Neuronal stem cell (in vitro differentiated cells): Measurements from ENCODE around the gene APOB.

Source experiments
- DNase-seq: peaks from one replicate; pipeline ENCODE4 v3.0.0-alpha.2; 2013; ENCODE audit warnings: low spot score
- H2AFZ ChIP-seq: one replicate; pipeline ENCODE4 v1.6.1; 2013; ENCODE audit warnings: mild to moderate bottlenecking, low read length, inconsistent platforms
- H2AK5ac ChIP-seq: 2 replicates; pipeline ENCODE4 v1.6.1; 2013; ENCODE audit warnings: low read depth, mild to moderate bottlenecking, inconsistent platforms, low read length, moderate library complexity, mixed read lengths
- H2BK120ac ChIP-seq: 2 replicates; pipeline ENCODE4 v1.6.1; 2013; ENCODE audit warnings: low read depth, mild to moderate bottlenecking, inconsistent platforms, low read length, moderate library complexity, mixed read lengths
- H2BK12ac ChIP-seq: one replicate; pipeline ENCODE4 v1.6.1; 2013; ENCODE audit warnings: low read length, inconsistent platforms
- H2BK15ac ChIP-seq: 2 replicates; pipeline ENCODE4 v1.6.1; 2013; ENCODE audit warnings: mild to moderate bottlenecking, low read length, inconsistent platforms, mixed read lengths
- H2BK5ac ChIP-seq: one replicate; pipeline ENCODE4 v1.6.1; 2013; ENCODE audit warnings: inconsistent platforms, mild to moderate bottlenecking, low read length, moderate library complexity
- H3K14ac ChIP-seq: one replicate; pipeline ENCODE4 v1.6.1; 2013; ENCODE audit warnings: low read length, inconsistent platforms
- H3K18ac ChIP-seq: 2 replicates; pipeline ENCODE4 v1.6.1; 2013; ENCODE audit warnings: low read length, inconsistent platforms
- H3K23ac ChIP-seq: 2 replicates; pipeline ENCODE4 v1.6.1; 2013; ENCODE audit warnings: low read depth, mild to moderate bottlenecking, mixed read lengths, low read length, inconsistent platforms; ENCODE audit not compliant: poor library complexity
- H3K27ac ChIP-seq: replicated peaks from 3 replicates; pipeline ENCODE4 v1.5.1; 2013; ENCODE audit warnings: low read length, inconsistent platforms
- H3K27me3 ChIP-seq, 3 experiments: 2 replicates each; pipeline ENCODE4 v1.6.1; 2013; ENCODE audit warnings: low read length in 3 of 3, mild to moderate bottlenecking in 2 of 3, inconsistent platforms in 1 of 3, low read depth in 1 of 3, mixed read lengths in 1 of 3, moderate library complexity in 1 of 3; ENCODE audit not compliant: control insufficient read depth in 3 of 3, insufficient read depth in 3 of 3
- H3K36me3 ChIP-seq, 2 donors: replicated peaks in 1 of 2; 2 replicates each; pipeline ENCODE4 v1.6.1; 2013; ENCODE audit warnings: low read length in 2 of 2; ENCODE audit not compliant: control insufficient read depth in 2 of 2, insufficient read depth in 2 of 2
- H3K4ac ChIP-seq: 2 replicates; pipeline ENCODE4 v1.6.1; 2013; ENCODE audit warnings: inconsistent platforms, mild to moderate bottlenecking, low read length, moderate library complexity
- H3K4me1 ChIP-seq, 2 donors: 1 replicate in 1 of 2; 2 replicates in 1 of 2; pipeline ENCODE4 v1.6.1; 2013; ENCODE audit warnings: low read length in 2 of 2, low read depth in 1 of 2; ENCODE audit not compliant: control insufficient read depth in 2 of 2, insufficient read depth in 1 of 2
- H3K4me2 ChIP-seq: one replicate; pipeline ENCODE4 v1.6.1; 2013; ENCODE audit warnings: mild to moderate bottlenecking, low read length, inconsistent platforms; ENCODE audit not compliant: insufficient read depth, poor library complexity, severe bottlenecking
- H3K4me3 ChIP-seq, 2 donors: 2 replicates each; pipeline ENCODE4 v1.5.1; 2013; ENCODE audit warnings: low read length in 2 of 2, mild to moderate bottlenecking in 2 of 2, inconsistent platforms in 1 of 2, moderate library complexity in 1 of 2
- H3K79me1 ChIP-seq: one replicate; pipeline ENCODE4 v1.6.1; 2013; ENCODE audit warnings: low read depth, mild to moderate bottlenecking, inconsistent platforms, low read length, moderate library complexity
- H3K9ac ChIP-seq: one replicate; pipeline ENCODE4 v1.6.1; 2013; ENCODE audit warnings: mild to moderate bottlenecking, low read depth, low read length, inconsistent platforms; ENCODE audit not compliant: poor library complexity
- H3K9me3 ChIP-seq, 2 donors: replicated peaks in 1 of 2; 2 replicates each; pipeline versions ENCODE3 to v1.6.1; 2013; ENCODE audit warnings: low read length in 2 of 2, mild to moderate bottlenecking in 2 of 2, inconsistent platforms in 1 of 2, low read depth in 1 of 2, mixed read lengths in 1 of 2, moderate library complexity in 1 of 2; ENCODE audit not compliant: control insufficient read depth in 2 of 2, insufficient read depth in 1 of 2
- H4K8ac ChIP-seq: one replicate; pipeline ENCODE4 v1.6.1; 2013; ENCODE audit warnings: low read depth, mild to moderate bottlenecking, inconsistent platforms, low read length, moderate library complexity
- H4K91ac ChIP-seq: one replicate; pipeline ENCODE4 v1.6.1; 2013; ENCODE audit warnings: low read length, low read depth, mild to moderate bottlenecking, inconsistent platforms; ENCODE audit not compliant: poor library complexity
- WGBS, 2 donors: extraction: QIAGEN DNeasy Blood & Tissue Kit; methylation state at CpG; one replicate each; pipeline ENCODE4 v1.1.7; 2013; ENCODE audit warnings: missing lambda C conversion rate in 2 of 2, mixed read lengths in 1 of 2; ENCODE audit not compliant: insufficient read length in 2 of 2, insufficient replicate concordance in 1 of 2; ENCODE audit errors: extremely low coverage in 2 of 2; 5-methylcytosine and 5-hydroxymethylcytosine counted together

Gene APOB

GRCh38 chr2:21035282-21035973 lies 8.4 kb downstream of the APOB start:
- no peaks in the 10 kb centered on the region for H3K79me1 ChIP-seq
- no peaks in the 10 kb centered on the region for H3K36me3 ChIP-seq
- H3K9me3 ChIP-seq, result no peaks in the 10 kb centered on the region
- H3K18ac ChIP-seq, result no peak overlapping the region
- H3K23ac ChIP-seq, result no peak overlapping the region
- no peak overlapping the region for H3K4me3 ChIP-seq
- H2AFZ ChIP-seq, result no peak overlapping the region
- no peak overlapping the region for H4K91ac ChIP-seq
- no peak overlapping the region for H2AK5ac ChIP-seq
- H3K4me2 ChIP-seq, result no peak overlapping the region
- H3K27ac ChIP-seq, result no peak overlapping the region
- no peaks in the 10 kb centered on the region for H3K4me1 ChIP-seq
- H3K14ac ChIP-seq, result no peak overlapping the region
- H3K27me3 ChIP-seq, result no peaks in the 10 kb centered on the region
- no peak overlapping the region for H2BK12ac ChIP-seq
- H3K4ac ChIP-seq, result no peak overlapping the region
- H2BK120ac ChIP-seq, result no peak overlapping the region
- no CpG with 5 or more reads among the region's 6 CpGs for WGBS, 2 donors
- no peak overlapping the region for H2BK15ac ChIP-seq
- no peak overlapping the region for H3K9ac ChIP-seq
- no peak overlapping the region for H2BK5ac ChIP-seq
- no peak overlapping the region for H4K8ac ChIP-seq
- no peak for DNase-seq

DNA sequence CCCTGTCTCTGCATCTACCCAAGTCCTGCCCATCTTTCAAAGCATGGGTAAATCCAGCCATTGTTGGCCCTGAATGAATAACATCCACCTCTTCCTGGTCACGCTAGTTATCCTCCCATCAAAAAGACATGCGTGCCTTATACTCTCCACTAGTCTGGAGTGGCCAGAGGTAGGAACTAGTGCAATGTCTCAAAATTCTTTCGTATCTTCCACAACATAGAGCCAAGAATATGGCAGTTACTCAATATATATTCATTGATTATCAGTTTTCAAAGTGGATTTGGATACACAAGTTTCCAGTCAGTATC lies 8.9 kb downstream of the APOB start:
- Histone ChIP-seq H3K4me1 (no peaks in the 10 kb centered on the region), H4K91ac (no peak overlapping the region), H3K27me3 (no peaks in the 10 kb centered on the region), H3K14ac (no peak overlapping the region), H4K8ac (no peak overlapping the region), H2BK15ac (no peak overlapping the region), H3K27ac (no peak overlapping the region), H2BK120ac (no peak overlapping the region), H3K18ac (no peak overlapping the region), H2BK5ac (no peak overlapping the region), H2AK5ac (no peak overlapping the region), H3K79me1 (no peaks in the 10 kb centered on the region), H3K4me3 (no peak overlapping the region), H2BK12ac (no peak overlapping the region), H3K9ac (no peak overlapping the region), H3K23ac (no peak overlapping the region), H3K36me3 (no peaks in the 10 kb centered on the region), H3K4me2 (no peak overlapping the region), H2AFZ (no peak overlapping the region), H3K9me3 (no peaks in the 10 kb centered on the region), H3K4ac (no peak overlapping the region)
- DNase-seq, result no peak
- WGBS, 2 donors, result no CpG with 5 or more reads among the region's 3 CpGs

- Histone ChIP-seq H3K27ac (no peak overlapping the region), H3K9me3 (no peaks in the 10 kb centered on the region), H2AK5ac (no peak overlapping the region), H2BK15ac (no peak overlapping the region), H4K91ac (no peak overlapping the region), H4K8ac (no peak overlapping the region), H3K79me1 (no peaks in the 10 kb centered on the region), H3K4me3 (no peak overlapping the region), H2AFZ (no peak overlapping the region), H3K18ac (no peak overlapping the region), H2BK5ac (no peak overlapping the region), H3K14ac (no peak overlapping the region), H3K4me1 (no peaks in the 10 kb centered on the region), H2BK120ac (no peak overlapping the region), H3K4ac (no peak overlapping the region), H3K36me3 (no peaks in the 10 kb centered on the region), H2BK12ac (no peak overlapping the region), H3K4me2 (no peak overlapping the region), H3K9ac (no peak overlapping the region), H3K27me3 (no peaks in the 10 kb centered on the region), H3K23ac (no peak overlapping the region)
- DNase-seq, result no peak
- WGBS, 2 donors, result no CpG with 5 or more reads among the region's 4 CpGs
Measured at GRCh38 chr2:21034156-21034971, 9.5 kb downstream of the APOB start.

- H4K91ac ChIP-seq, result no peak overlapping the region
- no peak overlapping the region for H2BK12ac ChIP-seq
- no peak overlapping the region for H3K4ac ChIP-seq
- no peaks in the 10 kb centered on the region for H3K27me3 ChIP-seq
- no peak overlapping the region for H3K23ac ChIP-seq
- DNase-seq, result no peak
- no peak overlapping the region for H3K9ac ChIP-seq
- no peak overlapping the region for H3K4me2 ChIP-seq
- H2BK15ac ChIP-seq, result no peak overlapping the region
- no peaks in the 10 kb centered on the region for H3K9me3 ChIP-seq
- no peak overlapping the region for H4K8ac ChIP-seq
- no peak overlapping the region for H2BK120ac ChIP-seq
- H2AK5ac ChIP-seq, result no peak overlapping the region
- H3K4me1 ChIP-seq, result no peaks in the 10 kb centered on the region
- no peak overlapping the region for H3K27ac ChIP-seq
- H2BK5ac ChIP-seq, result no peak overlapping the region
- no peaks in the 10 kb centered on the region for H3K79me1 ChIP-seq
- no peak overlapping the region for H2AFZ ChIP-seq
- no peak overlapping the region for H3K18ac ChIP-seq
- no peak overlapping the region for H3K14ac ChIP-seq
- no peaks in the 10 kb centered on the region for H3K36me3 ChIP-seq
- H3K4me3 ChIP-seq, result no peak overlapping the region
- WGBS, 2 donors, result no CpG with 5 or more reads among the region's 2 CpGs
Measured at GRCh38 chr2:21033237-21034155, 10.4 kb downstream of the APOB start.
